Measurements from ENCODE around the gene MAP7. TPM values are rescaled to one million over a fixed set of nuclear protein-coding genes. Genes with fewer than 3 reads are reported as not detected.
"Not testable (repeated sequence)": the region's sequence is repeated elsewhere in the genome, so short reads cannot be mapped to it uniquely, and the experiment has no call there.

MAP7 gene
- polyA plus RNA-seq, 1 donor from 2014 or later, result 5.1 TPM

DNA sequence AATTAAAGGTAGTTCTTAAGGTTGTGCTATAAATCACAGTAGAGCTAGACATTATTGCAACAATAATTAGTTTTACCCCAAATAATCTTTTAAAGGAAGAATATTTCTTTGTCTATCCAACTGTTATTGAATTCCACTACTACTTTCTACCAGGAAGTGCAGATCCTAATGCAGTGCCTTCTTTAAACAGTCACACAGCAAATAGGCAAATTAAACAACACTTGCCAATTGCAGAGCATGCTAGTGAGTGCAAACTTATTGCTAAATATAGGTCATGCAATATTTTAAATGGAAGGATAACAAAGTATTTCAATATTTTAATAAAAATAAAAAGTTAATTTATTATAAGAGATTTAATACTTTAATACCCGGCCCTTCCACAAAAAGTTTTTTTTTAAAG lies 153.3 kb downstream of the MAP7 start:
- Histone ChIP-seq H3K4me2 (ENCODE audit: low read length) (no peak overlapping the region), H3K9me2 (ENCODE audit: insufficient read depth, low read length) (no peaks in the 10 kb centered on the region), H2AFZ (ENCODE audit: low read depth, low read length) (no peak overlapping the region), H4K20me1 (ENCODE audit: insufficient read depth) (no peaks in the 10 kb centered on the region), H3K4me3 (ENCODE audit: low read length) (no peak overlapping the region), H3K27me3 (ENCODE audit: insufficient read depth, low read depth, low read length) (no peaks in the 10 kb centered on the region), H3F3A (ENCODE audit: insufficient read depth, low read length, poor library complexity, severe bottlenecking) (no peaks in the 10 kb centered on the region), H3K36me3 (ENCODE audit: insufficient read depth, low read length) (no peaks in the 10 kb centered on the region), H3K27ac (ENCODE audit: low read length) (no peak overlapping the region), H3K9ac (ENCODE audit: low read length) (no peak overlapping the region), H3K9me3 (ENCODE audit: low read length) (no peaks in the 10 kb centered on the region), H3K79me2 (replicated peaks; ENCODE audit: insufficient read depth, low read length) (no peaks in the 10 kb centered on the region)
- no peak for TF ChIP-seq REST (IDR thresholded peaks at IDR 0.05; ENCODE audit: borderline replicate concordance)
- TF ChIP-seq SMC3 (conservative IDR thresholded peaks at IDR 0.05; ENCODE audit: poor library complexity), result no peak

DNA sequence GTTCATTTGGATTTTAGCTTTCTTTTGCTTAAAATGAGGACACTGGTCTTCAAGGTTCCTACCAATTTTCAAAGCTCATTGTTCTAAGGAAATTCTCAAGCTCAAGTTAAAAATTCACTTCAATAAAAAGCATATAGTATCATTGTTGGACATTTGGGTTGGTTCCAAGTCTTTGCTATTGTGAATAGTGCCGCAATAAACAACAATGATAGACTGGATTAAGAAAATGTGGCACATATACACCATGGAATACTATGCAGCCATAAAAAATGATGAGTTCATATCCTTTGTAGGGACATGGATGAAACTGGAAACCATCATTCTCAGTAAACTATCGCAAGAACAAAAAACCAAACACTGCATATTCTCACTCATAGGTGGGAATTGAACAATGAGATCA lies 159.3 kb downstream of the MAP7 start:
- not testable (repeated sequence) for H3K27ac ChIP-seq (ENCODE audit: low read length)

DNA sequence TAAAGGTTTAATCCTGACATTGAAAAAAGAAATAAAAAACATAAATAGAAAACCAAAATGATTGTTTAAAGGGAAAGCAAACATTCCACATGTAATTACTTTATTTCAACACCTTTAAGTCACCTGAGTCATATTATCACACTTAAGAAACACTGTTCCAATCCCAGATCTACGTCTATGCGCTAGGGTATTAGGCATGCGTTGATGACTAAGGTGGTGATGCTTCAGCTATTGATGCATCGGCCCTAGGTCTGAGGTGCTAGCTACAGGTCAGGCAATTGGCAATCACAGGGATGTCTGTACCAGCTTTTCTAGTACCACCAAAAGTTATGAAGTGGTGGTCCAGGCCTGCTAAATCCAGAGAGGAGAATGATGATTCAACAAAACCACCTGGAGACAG lies 162.9 kb downstream of the MAP7 start:
- H3K9me3 ChIP-seq (ENCODE audit: low read length), result no peaks in the 10 kb centered on the region
- no peaks in the 10 kb centered on the region for H3K79me2 ChIP-seq (replicated peaks; ENCODE audit: insufficient read depth, low read length)
- H3K4me3 ChIP-seq (ENCODE audit: low read length), result no peak overlapping the region
- H3K27me3 ChIP-seq (ENCODE audit: insufficient read depth, low read depth, low read length), result no peaks in the 10 kb centered on the region
- H3K36me3 ChIP-seq (ENCODE audit: insufficient read depth, low read length), result no peaks in the 10 kb centered on the region
- no peak overlapping the region for H3K9ac ChIP-seq (ENCODE audit: low read length)
- no peak overlapping the region for H3K4me2 ChIP-seq (ENCODE audit: low read length)
- H3F3A ChIP-seq (ENCODE audit: insufficient read depth, low read length, poor library complexity, severe bottlenecking), result no peaks in the 10 kb centered on the region
- no peaks in the 10 kb centered on the region for H3K9me2 ChIP-seq (ENCODE audit: insufficient read depth, low read length)
- no peak overlapping the region for H2AFZ ChIP-seq (ENCODE audit: low read depth, low read length)
- no peaks in the 10 kb centered on the region for H4K20me1 ChIP-seq (ENCODE audit: insufficient read depth)
- TF ChIP-seq RAD21 (conservative IDR thresholded peaks at IDR 0.05) (no peak), REST (IDR thresholded peaks at IDR 0.05; ENCODE audit: borderline replicate concordance) (no peak), SMC3 (conservative IDR thresholded peaks at IDR 0.05; ENCODE audit: poor library complexity) (no peak), POLR2AphosphoS5 (IDR thresholded peaks at IDR 0.05) (no peak), MXI1 (conservative IDR thresholded peaks at IDR 0.05; ENCODE audit: poor library complexity, severe bottlenecking) (no peak), EP300 (conservative IDR thresholded peaks at IDR 0.05; ENCODE audit: poor library complexity, severe bottlenecking) (no peak), EZH2 (IDR thresholded peaks at IDR 0.05; ENCODE audit: borderline replicate concordance, insufficient read depth, low read length, poor library complexity, severe bottlenecking) (no peak), TAF1 (IDR thresholded peaks at IDR 0.05; ENCODE audit: low read depth) (no peak)
- TF ChIP-seq, protein P1, sequence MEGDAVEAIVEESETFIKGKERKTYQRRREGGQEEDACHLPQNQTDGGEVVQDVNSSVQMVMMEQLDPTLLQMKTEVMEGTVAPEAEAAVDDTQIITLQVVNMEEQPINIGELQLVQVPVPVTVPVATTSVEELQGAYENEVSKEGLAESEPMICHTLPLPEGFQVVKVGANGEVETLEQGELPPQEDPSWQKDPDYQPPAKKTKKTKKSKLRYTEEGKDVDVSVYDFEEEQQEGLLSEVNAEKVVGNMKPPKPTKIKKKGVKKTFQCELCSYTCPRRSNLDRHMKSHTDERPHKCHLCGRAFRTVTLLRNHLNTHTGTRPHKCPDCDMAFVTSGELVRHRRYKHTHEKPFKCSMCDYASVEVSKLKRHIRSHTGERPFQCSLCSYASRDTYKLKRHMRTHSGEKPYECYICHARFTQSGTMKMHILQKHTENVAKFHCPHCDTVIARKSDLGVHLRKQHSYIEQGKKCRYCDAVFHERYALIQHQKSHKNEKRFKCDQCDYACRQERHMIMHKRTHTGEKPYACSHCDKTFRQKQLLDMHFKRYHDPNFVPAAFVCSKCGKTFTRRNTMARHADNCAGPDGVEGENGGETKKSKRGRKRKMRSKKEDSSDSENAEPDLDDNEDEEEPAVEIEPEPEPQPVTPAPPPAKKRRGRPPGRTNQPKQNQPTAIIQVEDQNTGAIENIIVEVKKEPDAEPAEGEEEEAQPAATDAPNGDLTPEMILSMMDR (IDR thresholded peaks at IDR 0.05; ENCODE audit: poor library complexity, severe bottlenecking), result no peak
- H3K27ac ChIP-seq (ENCODE audit: low read length), result no peak overlapping the region

More for the DNA sequence above, 159.3 kb downstream of the MAP7 start:
- H3K79me2 ChIP-seq (replicated peaks; ENCODE audit: insufficient read depth, low read length); H4K20me1 ChIP-seq (ENCODE audit: insufficient read depth); H3K4me2 ChIP-seq (ENCODE audit: low read length); H3F3A ChIP-seq (ENCODE audit: insufficient read depth, low read length, poor library complexity, severe bottlenecking); H3K9me3 ChIP-seq (ENCODE audit: low read length); H3K36me3 ChIP-seq (ENCODE audit: insufficient read depth, low read length); H3K27me3 ChIP-seq (ENCODE audit: insufficient read depth, low read depth, low read length); H3K9ac ChIP-seq (ENCODE audit: low read length); H3K9me2 ChIP-seq (ENCODE audit: insufficient read depth, low read length); H3K4me3 ChIP-seq (ENCODE audit: low read length); H2AFZ ChIP-seq (ENCODE audit: low read depth, low read length): not testable (repeated sequence)

Data from neural cell (in vitro differentiated cells).